Choroid plexus epithelial cell (primary cell): Measurements from ENCODE around the gene UBE3C.
A peak's percentile ranks its signal among the peaks of the same experiment; 100 is the strongest.

Source experiments
- DNase-seq: peaks from one replicate; pipeline ENCODE4 v3.0.0-alpha.2; 2010; ENCODE audit warnings: low read depth
- H3K4me3 ChIP-seq: 2 replicates; pipeline ENCODE4 v1.5.1; 2011; ENCODE audit warnings: low read depth, mild to moderate bottlenecking, control low read depth, low read length, moderate library complexity
- TF ChIP-seq, protein P1 (sequence below): conservative IDR thresholded peaks from 2 replicates; pipeline ENCODE4 v1.5.1; 2011; ENCODE audit warnings: low read depth, mild to moderate bottlenecking, control low read depth, inconsistent platforms, low read length, moderate library complexity

The UBE3C gene

DNA sequence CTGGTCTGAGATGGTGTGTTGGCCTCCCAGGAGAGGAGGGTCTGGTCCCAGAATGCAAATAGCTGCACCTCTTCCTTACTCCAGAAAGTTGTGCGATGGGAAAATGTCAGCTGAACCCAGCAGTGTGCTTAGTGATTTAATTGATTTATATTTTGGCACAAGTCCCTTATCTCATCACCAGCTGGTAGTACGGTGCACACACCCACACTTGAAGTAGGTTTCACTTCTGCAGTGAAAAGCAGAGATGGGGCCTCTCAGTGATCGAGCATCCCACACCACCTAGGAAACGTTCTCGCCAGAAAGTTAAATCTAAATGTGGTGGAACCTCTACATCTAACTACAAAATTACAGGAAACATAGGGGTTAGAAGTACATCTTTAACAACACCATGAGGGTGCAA, 80.4 kb downstream of the UBE3C start:
- no peak for DNase-seq
- no peak overlapping the region for H3K4me3 ChIP-seq
- TF ChIP-seq, protein P1, sequence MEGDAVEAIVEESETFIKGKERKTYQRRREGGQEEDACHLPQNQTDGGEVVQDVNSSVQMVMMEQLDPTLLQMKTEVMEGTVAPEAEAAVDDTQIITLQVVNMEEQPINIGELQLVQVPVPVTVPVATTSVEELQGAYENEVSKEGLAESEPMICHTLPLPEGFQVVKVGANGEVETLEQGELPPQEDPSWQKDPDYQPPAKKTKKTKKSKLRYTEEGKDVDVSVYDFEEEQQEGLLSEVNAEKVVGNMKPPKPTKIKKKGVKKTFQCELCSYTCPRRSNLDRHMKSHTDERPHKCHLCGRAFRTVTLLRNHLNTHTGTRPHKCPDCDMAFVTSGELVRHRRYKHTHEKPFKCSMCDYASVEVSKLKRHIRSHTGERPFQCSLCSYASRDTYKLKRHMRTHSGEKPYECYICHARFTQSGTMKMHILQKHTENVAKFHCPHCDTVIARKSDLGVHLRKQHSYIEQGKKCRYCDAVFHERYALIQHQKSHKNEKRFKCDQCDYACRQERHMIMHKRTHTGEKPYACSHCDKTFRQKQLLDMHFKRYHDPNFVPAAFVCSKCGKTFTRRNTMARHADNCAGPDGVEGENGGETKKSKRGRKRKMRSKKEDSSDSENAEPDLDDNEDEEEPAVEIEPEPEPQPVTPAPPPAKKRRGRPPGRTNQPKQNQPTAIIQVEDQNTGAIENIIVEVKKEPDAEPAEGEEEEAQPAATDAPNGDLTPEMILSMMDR, result no peak

DNA sequence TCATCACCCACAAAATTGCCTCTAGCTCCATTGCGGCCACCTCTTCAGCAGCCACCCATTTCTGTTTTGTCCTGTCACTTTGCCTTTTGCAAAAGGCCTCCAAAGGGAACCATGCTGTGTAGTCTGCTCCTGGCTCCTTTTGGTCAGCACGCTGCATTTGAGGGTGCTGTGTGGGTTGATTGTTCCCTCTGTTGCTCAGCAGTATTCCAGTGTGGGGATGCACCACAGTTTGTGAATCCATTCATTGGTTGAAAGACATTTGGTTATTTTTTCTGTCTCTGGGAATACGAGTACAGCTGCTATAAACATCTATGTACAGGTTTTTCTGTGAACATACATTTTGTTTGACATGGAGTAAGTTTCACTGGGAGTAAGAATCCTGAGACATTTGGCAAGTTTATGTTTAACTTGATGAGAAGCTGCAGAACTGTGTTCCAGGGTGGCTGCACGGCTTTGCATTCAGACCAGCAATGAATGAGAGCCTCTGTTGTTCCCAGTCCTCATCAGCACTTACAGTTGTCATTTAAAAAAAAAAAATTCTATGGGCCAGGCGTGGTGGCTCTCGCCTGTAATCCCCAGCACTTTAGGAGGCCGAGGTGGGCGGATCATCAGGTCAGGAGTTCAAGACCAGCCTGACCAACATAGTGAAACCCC, 82.3 kb downstream of the UBE3C start:
- no peak for DNase-seq
- TF ChIP-seq, protein P1, result no peak
- H3K4me3 ChIP-seq, result no peak overlapping the region

DNA sequence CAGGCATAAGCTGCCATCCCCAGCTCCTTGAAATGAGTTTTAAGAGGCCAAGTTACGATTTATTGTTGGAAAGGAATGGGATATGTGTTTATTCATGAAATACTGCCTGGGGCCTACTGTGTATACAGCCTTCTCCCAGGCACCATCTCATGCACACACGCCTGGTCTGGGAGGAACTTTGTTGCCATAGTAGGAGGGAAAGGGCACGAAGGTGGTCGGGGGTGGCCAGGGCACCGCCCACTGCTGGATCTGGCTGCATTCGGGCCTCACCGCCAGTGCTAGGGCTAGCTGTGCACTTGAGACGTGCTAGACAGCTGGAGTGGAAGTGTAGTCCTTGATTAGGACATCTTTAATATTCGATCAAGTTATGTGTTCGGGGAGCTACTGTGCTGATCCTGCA, 84.0 kb downstream of the UBE3C start:
- H3K4me3 ChIP-seq, result no peak overlapping the region
- no peak for DNase-seq
- TF ChIP-seq, protein P1, result no peak

DNA sequence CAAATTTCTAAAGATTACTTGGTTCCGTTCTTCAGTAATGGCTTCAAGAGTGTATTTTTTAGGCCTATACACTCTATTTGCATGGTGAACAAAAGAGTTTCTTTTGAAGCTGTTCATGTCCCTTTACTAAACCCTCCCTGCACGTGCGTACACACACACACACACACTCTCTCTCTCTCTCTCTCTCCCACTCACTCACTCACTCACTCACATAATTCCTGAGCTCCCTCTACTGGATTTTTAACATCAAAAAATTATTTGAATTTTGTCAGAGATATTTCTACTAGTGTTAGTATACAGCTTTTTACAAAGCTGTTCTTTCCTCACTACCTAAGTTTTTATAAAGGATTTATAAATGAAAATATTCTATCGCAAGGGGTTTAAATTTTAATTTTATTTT, 85.9 kb downstream of the UBE3C start:
- DNase-seq, result peak; percentile 73

DNA sequence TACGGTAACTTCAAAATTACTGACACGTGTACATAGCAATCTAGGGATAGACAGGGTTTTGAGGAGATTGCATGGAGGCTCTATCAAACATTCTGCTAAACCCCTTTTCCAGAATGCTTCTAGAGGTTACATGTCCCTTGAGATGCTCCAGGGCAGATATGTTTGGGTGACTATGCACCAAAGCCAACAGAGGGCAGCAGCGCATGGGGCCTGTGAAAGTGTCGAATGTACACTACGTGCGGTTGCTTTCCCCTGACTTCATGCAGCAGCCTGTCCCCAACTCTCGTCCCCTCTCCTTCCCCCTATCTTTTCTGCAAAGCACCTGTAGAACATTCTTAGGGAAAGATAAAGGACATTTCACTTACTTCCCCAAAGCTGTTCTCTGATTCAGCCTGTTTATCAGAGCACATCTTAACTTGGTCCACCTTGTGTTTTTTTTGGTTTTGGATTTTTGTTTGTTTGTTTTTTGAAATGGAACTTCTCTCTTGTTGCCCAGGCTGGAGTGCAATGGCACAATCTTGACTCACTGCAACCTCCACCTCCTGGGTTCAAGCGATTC, 90.2 kb downstream of the UBE3C start:
- no peak overlapping the region for H3K4me3 ChIP-seq
- DNase-seq, result peak; percentile 63
- TF ChIP-seq, protein P1, result peak; percentile 77

More for the DNA sequence above, 85.9 kb downstream of the UBE3C start:
- no peak overlapping the region for H3K4me3 ChIP-seq
- TF ChIP-seq, protein P1, result peak; percentile 50

DNA sequence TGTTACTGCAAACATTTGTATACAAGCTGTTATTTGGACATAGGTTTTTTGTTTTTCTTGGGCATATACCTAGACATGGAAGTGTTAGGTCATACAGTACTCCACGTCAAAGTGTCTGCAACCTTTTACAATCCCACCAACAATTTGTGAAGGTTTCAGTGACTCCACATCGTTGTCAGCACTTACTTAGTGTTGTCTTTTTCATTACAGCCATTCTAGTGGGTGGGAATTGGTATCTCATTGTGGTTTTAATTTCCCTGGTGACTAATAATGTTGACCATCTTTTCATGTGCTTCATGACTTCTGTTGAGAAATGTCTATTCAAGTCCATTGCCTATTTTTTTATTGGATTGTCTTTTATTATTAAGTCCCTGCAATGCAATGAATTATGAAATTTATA, 95.0 kb downstream of the UBE3C start:
- DNase-seq, result peak; percentile 54
- TF ChIP-seq, protein P1, result no peak
- H3K4me3 ChIP-seq, result no peak overlapping the region

DNA sequence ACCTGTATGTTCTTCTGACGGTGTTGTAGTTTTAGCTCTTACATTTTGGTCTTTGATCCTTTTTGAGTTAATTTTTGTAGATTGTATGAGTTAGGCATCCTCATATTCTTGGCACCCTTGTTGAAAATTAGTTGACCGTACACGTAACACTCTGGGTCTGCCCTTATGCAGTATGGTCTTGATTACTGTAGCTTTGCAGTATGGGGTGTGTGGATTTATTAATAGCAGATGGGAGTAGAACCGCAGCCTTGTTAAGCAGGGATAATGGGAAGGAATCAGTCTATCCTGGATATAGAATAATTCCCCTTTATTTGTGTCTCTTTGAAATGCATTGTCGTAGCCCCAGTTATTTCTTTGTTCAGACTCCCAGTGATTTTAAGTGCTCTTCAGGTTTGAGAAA, 95.5 kb downstream of the UBE3C start:
- DNase-seq, result peak; percentile 9

More for the DNA sequence above, 95.5 kb downstream of the UBE3C start:
- no peak overlapping the region for H3K4me3 ChIP-seq
- TF ChIP-seq, protein P1, result no peak
